Left lung (tissue), 10 donors: ENCODE results near the gene CELSR3. TPM values are rescaled to one million over a fixed set of nuclear protein-coding genes. Genes with fewer than 3 reads are reported as not detected.

ENCODE experiments used
- ATAC-seq: fragments of 200-7000 bp; cut with Tn5 transposase; one replicate; pipeline ENCODE4 v1.9.1; 2020; ENCODE audit warnings: moderate library complexity
- DNase-seq, 4 donors: peaks; one replicate each; pipeline ENCODE4 v3.0.0-alpha.2; 2013 to 2020
- H3K27ac ChIP-seq, 2 donors: fragments of 200-600 bp; sonication (generic) in 1 of 2; one replicate each; pipeline versions ENCODE4 v1.5.0 to v1.8.0; 2020 to 2021
- H3K27me3 ChIP-seq, 2 donors: fragments of 200-600 bp; sonication (generic) in 1 of 2; one replicate each; pipeline versions ENCODE4 v1.5.0 to v1.8.0; 2020 to 2021
- H3K36me3 ChIP-seq, 2 donors: fragments of 200-600 bp; sonication (generic) in 1 of 2; one replicate each; pipeline versions ENCODE4 v1.5.0 to v1.8.0; 2020 to 2021
- H3K4me1 ChIP-seq, 2 donors: fragments of 200-600 bp; one replicate each; pipeline ENCODE4 v1.8.0; 2021
- H3K4me3 ChIP-seq, 2 donors: fragments of 200-600 bp; sonication (generic) in 1 of 2; one replicate each; pipeline versions ENCODE4 v1.5.0 to v1.8.0; 2020 to 2021; ENCODE audit warnings: mild to moderate bottlenecking in 1 of 2
- H3K9me3 ChIP-seq, 2 donors: fragments of 200-600 bp; sonication (generic) in 1 of 2; one replicate each; pipeline versions ENCODE4 v1.5.0 to v1.8.0; 2020 to 2021
- CTCF ChIP-seq, 2 donors: fragments of 200-600 bp; sonication (generic) in 1 of 2; IDR thresholded peaks; one replicate each; pipeline versions ENCODE4 v1.5.0 to v1.8.0; 2021; ENCODE audit warnings: antibody characterized with exemption in 2 of 2
- intact Hi-C, 2 donors: fragments of 100-400 bp; cut with DNase I; formaldehyde crosslinking; loops; one replicate each; pipeline versions ENCODE4 v1.11.2 to v1.14.2; 2022
- polyA plus RNA-seq, 6 donors: library from polyadenylated mRNA; unstranded; fragments of 120-200 nt; gene quantifications; one replicate each; pipeline ENCODE4 v1.2.1, GENCODE V29; 2013; ENCODE audit not compliant: insufficient read length in 6 of 6
- total RNA-seq, 2 donors: library from RNA; stranded (reverse); fragmentation: NEBNext Ultra II Directional; extraction: Animal tissue kit (Norgen Biotek cat#: 25700); gene quantifications; one replicate each; pipeline ENCODE4 v1.2.1, GENCODE V29; 2021
- donor health status: DM: no; HTN: yes; CAD: no.
- donor health status: DM: no; HTN: no; CAD: no.

The CELSR3 gene
- total and polyA plus RNA-seq, 8 donors = 0.79 to 1.7 (median 0.94) TPM

GRCh38 chr3:48636149-48636655 lies 26.5 kb downstream of the CELSR3 start:
- peak in 1 of 4 donors; percentile 20 for DNase-seq
- H3K9me3 ChIP-seq = no peaks in the 10 kb centered on the region
- H3K36me3 ChIP-seq = peaks cover 0 to 24% of the 10 kb centered on the region in 2 donors
- no peaks in the 10 kb centered on the region for H3K27me3 ChIP-seq
- TF ChIP-seq CTCF (IDR thresholded peaks at IDR 0.05) = no peak
- H3K4me1 ChIP-seq = peaks cover 16 to 20% of the 10 kb centered on the region in 2 donors
- peak overlapping the region; percentile 99 to 100 for H3K4me3 ChIP-seq
- ATAC-seq = no peak
- intact Hi-C loops = no loop called here
- H3K27ac ChIP-seq = peak overlapping the region; percentile 67 to 87

GRCh38 chr3:48635222-48636021 lies 27.3 kb downstream of the CELSR3 start, which contains the start of gene SLC26A6:
TSS of gene SLC26A6 (minus strand) at chr3:48635461. CDS start at chr3:48635393, 68 bp downstream.
- H3K36me3 ChIP-seq = peaks cover 0 to 31% of the 10 kb centered on the region in 2 donors
- peak within 1 kb of the TSS; percentile 78 to 87 for H3K27ac ChIP-seq
- intact Hi-C loops = no loop called here
- peak in 1 of 2 donors; percentile 40 for TF ChIP-seq CTCF (IDR thresholded peaks at IDR 0.05)
- DNase-seq (peak; percentile 95 to 100 (median 97)), ATAC-seq (peak; percentile 98)
- H3K4me1 ChIP-seq = peaks cover 16 to 20% of the 10 kb centered on the region in 2 donors
- H3K4me3 ChIP-seq = peak within 1 kb of the TSS; percentile 99 to 100
- H3K27me3 ChIP-seq = no peaks in the 10 kb centered on the region
- H3K9me3 ChIP-seq = no peaks in the 10 kb centered on the region

GRCh38 chr3:48634661-48635221 lies 27.9 kb downstream of the CELSR3 start:
- H3K27me3 ChIP-seq = no peaks in the 10 kb centered on the region
- ATAC-seq (peak; percentile 73), DNase-seq (peak in 2 of 4 donors; percentile 66 to 87)
- H3K36me3 ChIP-seq = peaks cover 0 to 38% of the 10 kb centered on the region in 2 donors
- peak overlapping the region; percentile 99 to 100 for H3K4me3 ChIP-seq
- TF ChIP-seq CTCF (IDR thresholded peaks at IDR 0.05) = no peak
- H3K4me1 ChIP-seq = peaks cover 16 to 20% of the 10 kb centered on the region in 2 donors
- H3K9me3 ChIP-seq = no peaks in the 10 kb centered on the region
- intact Hi-C loops = no loop called here
- peak overlapping the region; percentile 78 to 87 for H3K27ac ChIP-seq

- ATAC-seq (no peak), DNase-seq (peak in 1 of 4 donors; percentile 48)
- Histone ChIP-seq H3K27me3 (no peaks in the 10 kb centered on the region), H3K9me3 (no peaks in the 10 kb centered on the region), H3K36me3 (peaks cover 0 to 48% of the 10 kb centered on the region in 2 donors), H3K4me3 (peak overlapping the region in 1 of 2 donors; percentile 99), H3K27ac (no peak overlapping the region), H3K4me1 (peaks cover 16 to 20% of the 10 kb centered on the region in 2 donors)
- intact Hi-C loops = no loop called here
- TF ChIP-seq CTCF (IDR thresholded peaks at IDR 0.05) = no peak
Measured at GRCh38 chr3:48633743-48634142, 28.9 kb downstream of the CELSR3 start.

- no peak for TF ChIP-seq CTCF (IDR thresholded peaks at IDR 0.05)
- ATAC-seq = no peak
- DNase-seq = peak in 1 of 4 donors; percentile 57
- H3K27ac ChIP-seq = no peak overlapping the region
- H3K9me3 ChIP-seq = no peaks in the 10 kb centered on the region
- no peak overlapping the region for H3K4me3 ChIP-seq
- peaks cover 16 to 20% of the 10 kb centered on the region in 2 donors for H3K4me1 ChIP-seq
- H3K36me3 ChIP-seq = peaks cover 0 to 53% of the 10 kb centered on the region in 2 donors
- intact Hi-C loops = no loop called here
- no peaks in the 10 kb centered on the region for H3K27me3 ChIP-seq
Measured at GRCh38 chr3:48633256-48633655, 29.4 kb downstream of the CELSR3 start.
